Measurements from ENCODE around the gene SLC6A11. TPM values are rescaled to one million over a fixed set of nuclear protein-coding genes. Genes with fewer than 3 reads are reported as not detected.

Gene SLC6A11
- total and polyA plus RNA-seq, 10 donors: 0.03 to 2.7 (median 0.41) TPM; not detected in 2

DNA sequence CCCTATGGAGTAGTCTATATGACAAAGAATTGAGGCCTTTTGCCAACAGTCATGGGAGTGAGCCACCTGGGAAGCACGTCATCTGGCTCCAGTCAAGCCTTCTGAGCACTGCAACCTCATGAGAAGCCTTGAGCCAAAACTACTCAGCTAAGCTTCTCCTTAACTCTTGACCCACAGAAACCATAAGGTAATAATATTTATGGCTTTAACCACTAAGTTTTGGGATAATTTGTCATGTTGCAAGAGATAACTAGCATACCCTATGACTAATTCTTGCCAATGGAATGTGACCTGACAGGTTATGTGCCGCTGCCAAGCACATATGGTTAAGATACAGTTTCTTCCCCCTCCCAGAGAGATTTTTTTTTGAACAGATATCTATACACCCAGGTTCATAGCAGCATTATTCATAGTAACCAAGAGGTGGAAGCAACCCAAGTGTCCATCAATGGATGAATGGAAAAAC is 11.8 kb upstream of the SLC6A11 start:
- WGBS, 5 donors: 14 to 87% (median 61%) methylated on average over 2 of the region's 2 CpGs
- H3K4me1 ChIP-seq: no peaks in the 10 kb centered on the region
- intact Hi-C loops (cut with DNase I; ENCODE audit: low total_unique reads): no loop called here
- TF ChIP-seq POLR2AphosphoS5 (IDR thresholded peaks at IDR 0.05): no peak
- TF ChIP-seq, protein P1, sequence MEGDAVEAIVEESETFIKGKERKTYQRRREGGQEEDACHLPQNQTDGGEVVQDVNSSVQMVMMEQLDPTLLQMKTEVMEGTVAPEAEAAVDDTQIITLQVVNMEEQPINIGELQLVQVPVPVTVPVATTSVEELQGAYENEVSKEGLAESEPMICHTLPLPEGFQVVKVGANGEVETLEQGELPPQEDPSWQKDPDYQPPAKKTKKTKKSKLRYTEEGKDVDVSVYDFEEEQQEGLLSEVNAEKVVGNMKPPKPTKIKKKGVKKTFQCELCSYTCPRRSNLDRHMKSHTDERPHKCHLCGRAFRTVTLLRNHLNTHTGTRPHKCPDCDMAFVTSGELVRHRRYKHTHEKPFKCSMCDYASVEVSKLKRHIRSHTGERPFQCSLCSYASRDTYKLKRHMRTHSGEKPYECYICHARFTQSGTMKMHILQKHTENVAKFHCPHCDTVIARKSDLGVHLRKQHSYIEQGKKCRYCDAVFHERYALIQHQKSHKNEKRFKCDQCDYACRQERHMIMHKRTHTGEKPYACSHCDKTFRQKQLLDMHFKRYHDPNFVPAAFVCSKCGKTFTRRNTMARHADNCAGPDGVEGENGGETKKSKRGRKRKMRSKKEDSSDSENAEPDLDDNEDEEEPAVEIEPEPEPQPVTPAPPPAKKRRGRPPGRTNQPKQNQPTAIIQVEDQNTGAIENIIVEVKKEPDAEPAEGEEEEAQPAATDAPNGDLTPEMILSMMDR (IDR thresholded peaks at IDR 0.05 in 8 of 11, conservative IDR thresholded peaks at IDR 0.05 in 3 of 11): no peak
- TF ChIP-seq POLR2A (IDR thresholded peaks at IDR 0.05): no peak
- H3K27me3 ChIP-seq (replicated peaks in 1 of 7): peaks cover 0 to 15% (median 0%) of the 10 kb centered on the region in 7 donors
- no peaks in the 10 kb centered on the region for H3K9me3 ChIP-seq
- DNase-seq: no peak
- no peak overlapping the region for H3K27ac ChIP-seq
- H3K4me3 ChIP-seq: no peak overlapping the region
- H3K36me3 ChIP-seq: no peaks in the 10 kb centered on the region

DNA sequence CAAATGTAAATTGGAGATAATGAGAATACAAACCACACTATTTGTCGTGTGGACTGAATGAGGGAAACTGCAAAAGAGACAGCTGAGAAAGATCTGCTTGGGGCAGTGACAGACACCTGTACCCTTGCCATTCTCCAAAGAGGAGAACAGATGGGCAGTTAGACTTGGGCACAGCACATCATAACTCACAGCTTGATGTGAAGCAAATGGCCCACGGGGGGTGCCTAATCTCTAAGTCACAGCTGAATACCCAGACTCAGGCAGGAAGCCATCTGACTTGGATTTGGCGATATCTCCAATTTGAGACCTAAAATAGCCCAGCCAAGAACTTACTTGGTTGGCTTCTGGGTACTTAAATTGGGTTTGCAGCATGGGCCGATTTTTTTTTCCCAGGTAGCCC is 10.0 kb upstream of the SLC6A11 start:
- TF ChIP-seq POLR2AphosphoS5 (IDR thresholded peaks at IDR 0.05) (no peak), POLR2A (IDR thresholded peaks at IDR 0.05) (no peak)
- TF ChIP-seq, protein P1 (IDR thresholded peaks at IDR 0.05 in 8 of 11, conservative IDR thresholded peaks at IDR 0.05 in 3 of 11): no peak
- Histone ChIP-seq H3K4me3 (no peak overlapping the region), H3K9me3 (no peaks in the 10 kb centered on the region), H3K36me3 (no peaks in the 10 kb centered on the region), H3K27me3 (replicated peaks in 1 of 7) (peaks cover 0 to 24% (median 0%) of the 10 kb centered on the region in 7 donors), H3K4me1 (no peaks in the 10 kb centered on the region), H3K27ac (no peak overlapping the region)
- no peak for DNase-seq
- intact Hi-C loops (cut with DNase I; ENCODE audit: low total_unique reads): no loop called here
- 54 to 70% (median 57%) methylated on average over 4 of the region's 4 CpGs for WGBS, 5 donors

DNA sequence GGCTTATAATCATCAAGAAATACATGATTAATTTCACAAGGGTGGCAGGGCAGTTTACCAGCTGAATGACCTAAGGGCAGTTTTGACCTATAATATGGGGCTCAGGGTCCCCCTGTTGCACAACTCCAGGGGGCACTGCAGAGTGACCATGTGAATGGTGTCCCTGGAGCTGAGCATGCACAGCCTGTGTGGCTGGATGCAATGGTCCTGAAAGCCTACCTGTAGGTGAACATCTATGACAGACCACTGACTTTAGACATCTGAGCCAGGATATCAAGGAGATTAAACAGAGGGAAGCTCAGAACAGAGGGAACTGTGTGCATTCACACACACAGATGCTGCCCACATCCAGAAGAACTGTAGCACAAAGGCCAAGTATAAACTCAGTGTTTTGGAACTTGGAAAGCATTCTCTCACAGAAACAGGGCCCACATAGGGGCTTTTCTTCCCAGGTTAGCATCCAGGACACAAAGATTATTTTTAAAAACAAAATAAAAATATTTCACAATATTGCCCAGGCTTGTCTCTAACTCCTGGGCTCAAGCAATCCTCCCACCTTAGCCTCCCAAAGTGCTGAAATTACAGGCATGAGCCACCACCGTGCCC is 7.8 kb upstream of the SLC6A11 start:
- Histone ChIP-seq H3K27me3 (replicated peaks in 1 of 7) (peaks cover 0 to 25% (median 0%) of the 10 kb centered on the region in 7 donors), H3K9me3 (no peaks in the 10 kb centered on the region), H3K27ac (no peak overlapping the region), H3K4me1 (no peaks in the 10 kb centered on the region), H3K4me3 (no peak overlapping the region), H3K36me3 (no peaks in the 10 kb centered on the region)
- WGBS, 5 donors: 49 to 76% (median 68%) methylated on average over 1 of the region's 1 CpG
- no peak for DNase-seq
- intact Hi-C loops (cut with DNase I; ENCODE audit: low total_unique reads): no loop called here
- TF ChIP-seq POLR2A (IDR thresholded peaks at IDR 0.05): no peak
- TF ChIP-seq, protein P1 (IDR thresholded peaks at IDR 0.05 in 8 of 11, conservative IDR thresholded peaks at IDR 0.05 in 3 of 11): no peak
- no peak for TF ChIP-seq POLR2AphosphoS5 (IDR thresholded peaks at IDR 0.05)

DNA sequence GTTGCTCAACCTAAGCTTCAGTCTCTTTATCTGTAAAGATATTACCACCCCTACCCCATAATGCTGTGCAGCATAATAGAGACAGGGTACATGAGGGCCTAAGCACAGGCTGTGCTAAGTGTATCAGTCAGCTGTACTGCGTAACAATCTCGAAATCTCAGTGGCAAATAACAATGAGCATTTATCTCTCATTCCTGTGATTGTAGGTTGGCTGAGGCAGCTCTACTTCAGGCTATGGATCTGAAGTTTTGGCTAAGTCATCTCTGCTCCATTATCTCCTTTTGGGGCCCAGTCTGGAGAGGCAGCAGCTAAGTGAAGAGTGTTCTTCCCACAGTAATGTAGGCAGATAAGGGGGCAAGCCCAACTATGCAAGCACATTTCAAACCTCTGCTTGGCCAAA is 7.1 kb upstream of the SLC6A11 start:
- H3K36me3 ChIP-seq: no peaks in the 10 kb centered on the region
- H3K4me1 ChIP-seq: no peaks in the 10 kb centered on the region
- no peaks in the 10 kb centered on the region for H3K9me3 ChIP-seq
- H3K27ac ChIP-seq: no peak overlapping the region
- WGBS, 5 donors: 89 to 97% (median 92%) methylated on average over 2 of the region's 2 CpGs
- no peak for DNase-seq
- intact Hi-C loops (cut with DNase I; ENCODE audit: low total_unique reads): no loop called here
- TF ChIP-seq, protein P1 (IDR thresholded peaks at IDR 0.05 in 8 of 11, conservative IDR thresholded peaks at IDR 0.05 in 3 of 11): no peak
- TF ChIP-seq POLR2A (IDR thresholded peaks at IDR 0.05) (no peak), POLR2AphosphoS5 (IDR thresholded peaks at IDR 0.05) (no peak)
- peaks cover 0 to 33% (median 0%) of the 10 kb centered on the region in 7 donors for H3K27me3 ChIP-seq (replicated peaks in 1 of 7)
- no peak overlapping the region for H3K4me3 ChIP-seq
